HFFc6 (cell line): ENCODE data around the gene RASSF1. TPM values are rescaled to one million over a fixed set of nuclear protein-coding genes. Genes with fewer than 3 reads are reported as not detected.

ENCODE experiments used
- DNase-seq: peaks from one replicate; pipeline ENCODE4 v3.0.0-alpha.2; 2018
- H3K27ac Mint-ChIP-seq: 2 replicates; pipeline ENCODE4 v1.8.0; 2020; ENCODE audit warnings: mild to moderate bottlenecking, mixed read lengths
- H3K27me3 Mint-ChIP-seq: 2 replicates; pipeline ENCODE4 v1.8.0; 2021; ENCODE audit warnings: mild to moderate bottlenecking, moderate library complexity, mixed read lengths; ENCODE audit not compliant: insufficient read depth
- H3K36me3 Mint-ChIP-seq: 2 replicates; pipeline ENCODE4 v1.8.0; 2021; ENCODE audit warnings: low read depth, mixed read lengths
- H3K4me1 Mint-ChIP-seq: 2 replicates; pipeline ENCODE4 v1.8.0; 2020; ENCODE audit warnings: low read depth, mixed read lengths
- H3K4me3 Mint-ChIP-seq: 2 replicates; pipeline ENCODE4 v1.8.0; 2020; ENCODE audit warnings: mild to moderate bottlenecking, moderate library complexity, mixed read lengths
- H3K9me3 Mint-ChIP-seq: 2 replicates; pipeline ENCODE4 v1.8.0; 2020; ENCODE audit warnings: mild to moderate bottlenecking, mixed read lengths
- total RNA-seq, 6 experiments: library from RNA; stranded (reverse); fragmentation: NEBNext Ultra II Directional; extraction: Animal tissue kit (Norgen Biotek cat#: 25700); gene quantifications; 2 replicates in 1 of 6; 3 replicates in 5 of 6; pipeline ENCODE4 v1.2.3, GENCODE V29; 2021
- TF ChIP-seq, protein P1 (sequence below): fragments of 200-600 bp; sonication (generic); IDR thresholded peaks from 2 replicates; pipeline ENCODE4 v1.5.0; 2021; ENCODE audit warnings: antibody characterized with exemption, mild to moderate bottlenecking

RASSF1 gene
- total RNA-seq, 6 experiments from 2014 or later, result 30.9 to 37.0 (median 34.1) TPM

DNA sequence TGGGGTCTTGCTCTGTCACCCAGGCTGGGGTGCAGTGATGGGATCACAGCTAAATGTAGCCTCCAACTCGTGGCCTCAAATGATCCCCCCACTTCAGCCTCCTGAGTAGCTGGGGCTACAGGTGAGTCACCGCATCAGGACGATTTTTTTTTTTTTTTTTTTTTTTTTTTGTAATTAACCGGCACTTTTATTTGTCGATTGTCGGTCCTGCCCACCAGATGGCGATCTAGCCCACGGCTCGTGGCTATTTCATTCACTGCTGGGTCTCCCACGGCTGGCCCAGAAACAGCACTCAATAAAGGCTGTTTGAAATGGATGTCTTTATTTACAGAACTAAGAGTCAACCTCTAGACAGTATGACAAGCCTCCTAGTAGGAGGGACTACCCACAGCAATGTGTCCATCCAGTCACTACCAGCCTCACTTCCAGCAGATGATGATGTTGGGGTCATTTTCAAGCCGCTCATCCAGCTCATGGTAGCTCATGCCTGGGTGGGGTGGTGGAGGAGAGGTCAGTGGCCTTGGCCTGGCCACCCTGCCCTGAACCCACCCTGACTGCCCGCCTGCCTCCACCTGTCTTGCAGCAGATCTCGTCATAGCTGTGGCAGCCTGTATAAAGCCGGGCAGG lies 6.7 kb upstream of the RASSF1 start:
- Mint-ChIP-seq H3K36me3 (no peaks in the 10 kb centered on the region; the same call in 1 of the 2 replicates), H3K4me3 (no peak overlapping the region), H3K9me3 (no peaks in the 10 kb centered on the region), H3K27me3 (peaks cover 4% of the 10 kb centered on the region; the same call in 1 of the 2 replicates), H3K4me1 (peaks cover 37% of the 10 kb centered on the region), H3K27ac (no peak overlapping the region)
- TF ChIP-seq, protein P1, sequence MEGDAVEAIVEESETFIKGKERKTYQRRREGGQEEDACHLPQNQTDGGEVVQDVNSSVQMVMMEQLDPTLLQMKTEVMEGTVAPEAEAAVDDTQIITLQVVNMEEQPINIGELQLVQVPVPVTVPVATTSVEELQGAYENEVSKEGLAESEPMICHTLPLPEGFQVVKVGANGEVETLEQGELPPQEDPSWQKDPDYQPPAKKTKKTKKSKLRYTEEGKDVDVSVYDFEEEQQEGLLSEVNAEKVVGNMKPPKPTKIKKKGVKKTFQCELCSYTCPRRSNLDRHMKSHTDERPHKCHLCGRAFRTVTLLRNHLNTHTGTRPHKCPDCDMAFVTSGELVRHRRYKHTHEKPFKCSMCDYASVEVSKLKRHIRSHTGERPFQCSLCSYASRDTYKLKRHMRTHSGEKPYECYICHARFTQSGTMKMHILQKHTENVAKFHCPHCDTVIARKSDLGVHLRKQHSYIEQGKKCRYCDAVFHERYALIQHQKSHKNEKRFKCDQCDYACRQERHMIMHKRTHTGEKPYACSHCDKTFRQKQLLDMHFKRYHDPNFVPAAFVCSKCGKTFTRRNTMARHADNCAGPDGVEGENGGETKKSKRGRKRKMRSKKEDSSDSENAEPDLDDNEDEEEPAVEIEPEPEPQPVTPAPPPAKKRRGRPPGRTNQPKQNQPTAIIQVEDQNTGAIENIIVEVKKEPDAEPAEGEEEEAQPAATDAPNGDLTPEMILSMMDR, result peak; percentile 86
- DNase-seq, result peak; percentile 74

DNA sequence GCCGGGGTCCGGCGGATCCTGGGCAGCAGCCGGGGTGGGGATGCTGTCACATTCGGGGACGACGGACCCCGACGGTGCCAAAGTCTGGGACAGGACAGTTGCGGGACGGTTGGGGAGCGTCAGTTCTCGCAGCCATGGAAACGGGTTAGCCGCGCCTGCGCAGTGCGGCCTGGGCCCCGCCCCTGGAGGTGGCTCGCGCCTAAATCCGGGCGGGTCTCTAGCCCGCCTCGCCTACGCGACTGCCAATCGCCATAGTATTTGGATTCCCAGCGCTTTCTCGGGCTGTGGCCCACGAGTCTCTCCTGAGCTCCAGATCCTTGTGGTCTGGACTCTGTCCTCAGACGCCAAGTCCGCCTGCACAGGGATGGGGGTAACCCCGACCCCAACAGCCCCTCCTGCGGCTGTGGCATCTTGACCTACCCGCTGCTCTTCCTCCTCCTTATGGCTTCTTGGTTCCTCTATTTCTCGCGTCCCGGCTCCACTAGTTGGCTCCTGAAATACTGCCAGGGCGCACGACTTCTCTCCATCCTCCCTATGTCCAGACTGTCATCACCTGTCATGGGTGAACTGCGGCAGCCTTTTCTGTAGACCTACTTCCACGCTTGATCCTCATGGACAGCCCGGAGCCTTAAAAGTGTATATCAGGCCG lies 5.1 kb upstream of the RASSF1 start, which contains the start of gene ZMYND10:
Gene ZMYND10, minus strand, starts transcription at position 147 of the 649 bp plus-strand sequence. CDS start 153 bp downstream, outside the sequence.
- peak; percentile 45 for DNase-seq
- H3K4me1 Mint-ChIP-seq, result peaks cover 29% of the 10 kb centered on the region
- H3K9me3 Mint-ChIP-seq, result no peaks in the 10 kb centered on the region
- TF ChIP-seq, protein P1, result no peak
- H3K4me3 Mint-ChIP-seq, result peak within 1 kb of the TSS; percentile 82
- H3K27me3 Mint-ChIP-seq, result peaks cover 4% of the 10 kb centered on the region; the same call in 1 of the 2 replicates
- peak within 1 kb of the TSS; percentile 38; the same call in 1 of the 2 replicates for H3K27ac Mint-ChIP-seq
- H3K36me3 Mint-ChIP-seq, result no peaks in the 10 kb centered on the region

DNA sequence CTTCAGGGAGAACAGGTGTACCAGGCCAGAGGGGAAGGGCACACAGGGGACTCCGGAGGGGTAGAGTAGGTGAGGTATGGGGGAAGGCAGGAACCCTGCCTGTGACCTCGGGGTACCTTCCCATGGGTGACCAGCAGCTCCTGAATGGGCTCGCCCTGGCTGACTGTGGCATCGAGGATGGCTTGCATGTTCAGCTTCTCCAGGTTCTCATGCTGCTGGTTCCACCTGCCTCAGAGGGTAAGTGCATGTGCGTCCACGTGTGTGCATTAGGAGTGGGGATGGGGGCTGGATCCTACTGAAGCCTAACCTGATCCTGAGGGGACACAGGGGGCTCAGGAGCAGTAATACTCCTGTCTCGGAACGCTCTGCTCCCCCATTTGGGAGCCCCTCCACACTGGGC lies 4.4 kb upstream of the RASSF1 start:
- no peak for DNase-seq
- Mint-ChIP-seq H3K4me1 (peaks cover 25% of the 10 kb centered on the region), H3K4me3 (peak overlapping the region; percentile 82; the same call in 1 of the 2 replicates), H3K27ac (no peak overlapping the region), H3K36me3 (peaks cover 1% of the 10 kb centered on the region; the same call in 1 of the 2 replicates), H3K9me3 (no peaks in the 10 kb centered on the region), H3K27me3 (peaks cover 4% of the 10 kb centered on the region)
- TF ChIP-seq, protein P1, result no peak

DNA sequence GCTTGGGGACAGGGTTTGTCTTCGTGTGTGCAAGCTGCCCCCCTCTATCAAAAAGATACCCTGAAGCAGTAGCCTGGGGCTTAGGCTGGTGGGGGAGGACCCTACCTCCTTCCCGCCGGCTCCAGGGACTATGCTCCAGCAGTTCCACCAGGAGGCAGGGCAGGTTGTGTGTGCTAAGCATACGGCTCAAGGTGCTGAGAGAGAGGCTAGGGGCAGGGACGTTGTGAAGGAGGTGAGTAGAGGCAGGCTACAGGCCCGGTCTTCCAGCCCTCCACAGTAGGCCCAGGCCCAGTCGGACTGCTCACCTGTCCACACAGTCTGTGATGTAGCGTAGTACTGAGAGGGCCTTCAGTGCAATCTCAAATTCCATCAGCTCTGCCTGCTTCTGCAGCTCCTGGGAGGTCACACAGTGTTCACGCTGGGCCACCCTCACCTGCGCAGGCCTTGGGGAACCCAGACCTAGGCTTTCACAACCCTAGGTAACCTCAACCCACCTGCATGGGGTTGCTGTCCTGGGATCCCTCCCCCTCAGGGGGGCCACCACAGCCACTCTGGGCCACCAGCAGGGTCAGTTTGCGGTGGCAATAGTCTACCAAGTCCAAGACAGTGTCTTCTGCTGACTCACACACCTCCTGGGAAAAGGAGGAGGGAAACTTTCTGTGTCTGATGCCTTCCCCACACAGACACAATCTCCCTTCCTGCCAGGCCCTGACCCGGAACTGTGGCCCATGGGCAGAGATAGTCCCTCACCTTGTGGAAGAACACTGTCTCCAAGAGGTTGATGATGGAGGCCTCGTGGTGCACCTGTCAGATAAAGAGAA lies 2.4 kb upstream of the RASSF1 start:
- no peak overlapping the region for H3K27ac Mint-ChIP-seq
- no peak overlapping the region for H3K4me3 Mint-ChIP-seq
- DNase-seq, result no peak
- H3K27me3 Mint-ChIP-seq, result peaks cover 6% of the 10 kb centered on the region
- peaks cover 41% of the 10 kb centered on the region for H3K4me1 Mint-ChIP-seq
- TF ChIP-seq, protein P1, result peak; percentile 27; the same call in 1 of the 2 replicates
- H3K9me3 Mint-ChIP-seq, result no peaks in the 10 kb centered on the region
- H3K36me3 Mint-ChIP-seq, result peaks cover 16% of the 10 kb centered on the region

DNA sequence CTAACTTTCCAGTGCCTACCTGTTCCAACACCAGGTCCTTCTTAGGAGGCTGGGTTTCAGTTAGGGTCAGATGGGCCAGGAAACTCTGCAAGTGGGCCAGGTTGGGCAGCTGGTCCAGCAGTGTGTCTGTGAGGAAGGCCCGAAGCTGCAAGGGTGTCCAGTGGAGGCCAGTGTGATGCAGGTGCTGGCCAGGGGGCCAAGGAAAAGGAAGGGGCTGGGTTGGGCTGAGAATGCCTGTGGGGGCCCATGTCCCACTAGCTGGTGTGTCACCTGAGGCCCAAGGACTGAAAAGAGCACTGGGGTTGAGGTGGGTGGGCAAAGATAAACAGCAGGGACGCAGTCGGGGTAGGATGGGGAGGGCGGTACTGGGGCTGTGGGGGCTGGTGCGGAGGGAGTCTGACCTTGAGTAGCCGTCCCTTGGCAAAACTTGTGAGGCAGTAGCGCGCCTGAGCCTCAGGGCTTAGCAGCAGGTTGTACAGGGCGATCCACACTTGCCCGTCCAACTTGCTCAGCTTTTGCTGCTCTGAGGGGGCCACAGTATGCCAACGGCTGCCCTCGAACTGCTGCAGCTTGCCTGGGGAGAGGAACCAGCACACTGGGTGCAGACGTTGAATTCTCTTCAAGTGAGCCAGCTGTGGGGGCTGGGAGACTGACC lies 1.5 kb upstream of the RASSF1 start:
- Mint-ChIP-seq H3K4me1 (peaks cover 37% of the 10 kb centered on the region), H3K27ac (no peak overlapping the region), H3K36me3 (peaks cover 16% of the 10 kb centered on the region), H3K27me3 (peaks cover 6% of the 10 kb centered on the region), H3K4me3 (peak overlapping the region; percentile 96; the same call in 1 of the 2 replicates), H3K9me3 (no peaks in the 10 kb centered on the region)
- no peak for DNase-seq
- TF ChIP-seq, protein P1, result no peak
